IMR-90 (cell line): ENCODE measurements around the gene PPP1R27.

Experiments used
- CEBPB ChIP-seq: IDR thresholded peaks from 2 replicates; pipeline ENCODE4 v1.6.1; 2012; ENCODE audit warnings: low read depth, low read length, improper control_type of control experiment
- FOS ChIP-seq: fragments of 150-350 bp; IDR thresholded peaks from 2 replicates; pipeline ENCODE4 v1.6.1; 2016; ENCODE audit warnings: low read depth, low read length
- MAFK ChIP-seq: IDR thresholded peaks from 2 replicates; pipeline ENCODE4 v1.6.1; 2012; ENCODE audit warnings: low read depth, low read length, improper control_type of control experiment
- MXI1 ChIP-seq: IDR thresholded peaks from 2 replicates; pipeline ENCODE4 v1.6.1; 2012; ENCODE audit warnings: low read depth, mild to moderate bottlenecking, low read length, moderate library complexity, borderline replicate concordance
- NFE2L2 ChIP-seq: fragments of 150-350 bp; IDR thresholded peaks from 2 replicates; pipeline ENCODE4 v1.6.1; 2016; ENCODE audit warnings: low read depth, mild to moderate bottlenecking, low read length
- POLR2A ChIP-seq: IDR thresholded peaks from 2 replicates; pipeline ENCODE4 v1.6.1; 2012; ENCODE audit warnings: mild to moderate bottlenecking, low read depth, low read length
- RAD21 ChIP-seq: IDR thresholded peaks from 2 replicates; pipeline ENCODE4 v1.6.1; 2012; ENCODE audit warnings: low read length, improper control_type of control experiment
- RFX5 ChIP-seq: IDR thresholded peaks from 2 replicates; pipeline ENCODE4 v1.8.0; 2012; ENCODE audit warnings: low read depth, mild to moderate bottlenecking, low read length, moderate library complexity
- SMC3 ChIP-seq: fragments of 150-350 bp; IDR thresholded peaks from 2 replicates; pipeline ENCODE4 v1.6.1; 2016; ENCODE audit warnings: low read depth, mild to moderate bottlenecking, antibody characterized with exemption, low read length, moderate library complexity
- TF ChIP-seq, protein P1 (sequence below): conservative IDR thresholded peaks from 2 replicates; pipeline ENCODE4 v1.5.1; 2012; ENCODE audit warnings: mild to moderate bottlenecking, low read depth, low read length, improper control_type of control experiment
- TF ChIP-seq, protein P2 (sequence below): fragments of 150-350 bp; IDR thresholded peaks from 2 replicates; pipeline ENCODE4 v1.6.1; 2017; ENCODE audit warnings: mild to moderate bottlenecking, antibody characterized with exemption, low read length, low read depth

DNA sequence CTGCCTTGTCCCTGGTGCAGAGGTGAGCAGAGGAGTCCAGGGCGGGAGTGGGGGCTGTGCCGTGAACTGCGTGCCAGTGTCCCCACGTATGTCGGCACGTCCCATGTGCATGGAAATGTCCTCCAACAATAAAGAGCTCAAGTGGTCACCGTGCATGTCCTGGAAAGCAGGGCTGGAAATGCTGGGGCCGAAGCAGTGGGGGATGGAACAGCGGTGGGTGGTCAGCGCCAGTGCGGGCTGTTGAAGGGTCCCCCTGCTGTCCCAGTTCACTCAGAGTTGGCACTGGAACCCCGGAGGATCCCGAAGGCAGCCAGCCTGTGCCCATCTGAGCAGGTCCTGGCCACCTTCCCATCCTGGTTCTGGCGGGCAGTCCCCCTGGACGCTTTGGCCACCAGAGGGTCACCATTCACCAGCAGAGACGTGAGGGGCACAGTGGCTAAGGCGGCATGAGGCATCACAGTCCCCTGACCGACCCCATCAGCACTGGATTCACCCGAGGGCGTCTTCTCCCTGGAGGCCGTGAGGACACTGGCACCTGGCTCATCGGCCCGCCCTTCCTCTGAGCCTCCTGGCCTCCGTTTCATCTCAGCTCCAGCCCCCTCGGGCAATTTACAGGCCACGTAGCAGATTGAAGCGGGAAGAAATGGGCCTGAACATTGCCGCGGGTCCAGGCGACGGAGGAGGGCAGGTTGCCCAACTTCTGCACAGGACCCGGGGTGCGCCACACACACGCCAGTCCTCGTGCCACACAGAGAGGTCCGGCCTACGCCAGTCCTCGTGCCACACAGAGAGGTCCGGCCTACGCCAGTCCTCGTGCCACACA, 20.8 kb downstream of the PPP1R27 start:
- TF ChIP-seq RFX5 (no peak), POLR2A (no peak), SMC3 (no peak), MXI1 (no peak), RAD21 (no peak), FOS (no peak), CEBPB (no peak), NFE2L2 (no peak), MAFK (no peak)
- TF ChIP-seq, protein P1, sequence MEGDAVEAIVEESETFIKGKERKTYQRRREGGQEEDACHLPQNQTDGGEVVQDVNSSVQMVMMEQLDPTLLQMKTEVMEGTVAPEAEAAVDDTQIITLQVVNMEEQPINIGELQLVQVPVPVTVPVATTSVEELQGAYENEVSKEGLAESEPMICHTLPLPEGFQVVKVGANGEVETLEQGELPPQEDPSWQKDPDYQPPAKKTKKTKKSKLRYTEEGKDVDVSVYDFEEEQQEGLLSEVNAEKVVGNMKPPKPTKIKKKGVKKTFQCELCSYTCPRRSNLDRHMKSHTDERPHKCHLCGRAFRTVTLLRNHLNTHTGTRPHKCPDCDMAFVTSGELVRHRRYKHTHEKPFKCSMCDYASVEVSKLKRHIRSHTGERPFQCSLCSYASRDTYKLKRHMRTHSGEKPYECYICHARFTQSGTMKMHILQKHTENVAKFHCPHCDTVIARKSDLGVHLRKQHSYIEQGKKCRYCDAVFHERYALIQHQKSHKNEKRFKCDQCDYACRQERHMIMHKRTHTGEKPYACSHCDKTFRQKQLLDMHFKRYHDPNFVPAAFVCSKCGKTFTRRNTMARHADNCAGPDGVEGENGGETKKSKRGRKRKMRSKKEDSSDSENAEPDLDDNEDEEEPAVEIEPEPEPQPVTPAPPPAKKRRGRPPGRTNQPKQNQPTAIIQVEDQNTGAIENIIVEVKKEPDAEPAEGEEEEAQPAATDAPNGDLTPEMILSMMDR: no peak
- TF ChIP-seq, protein P2, sequence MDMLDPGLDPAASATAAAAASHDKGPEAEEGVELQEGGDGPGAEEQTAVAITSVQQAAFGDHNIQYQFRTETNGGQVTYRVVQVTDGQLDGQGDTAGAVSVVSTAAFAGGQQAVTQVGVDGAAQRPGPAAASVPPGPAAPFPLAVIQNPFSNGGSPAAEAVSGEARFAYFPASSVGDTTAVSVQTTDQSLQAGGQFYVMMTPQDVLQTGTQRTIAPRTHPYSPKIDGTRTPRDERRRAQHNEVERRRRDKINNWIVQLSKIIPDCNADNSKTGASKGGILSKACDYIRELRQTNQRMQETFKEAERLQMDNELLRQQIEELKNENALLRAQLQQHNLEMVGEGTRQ: no peak
